Spinal cord (tissue), 10 donors: Measurements from ENCODE around the gene VPS37B. TPM values are rescaled to one million over a fixed set of nuclear protein-coding genes. Genes with fewer than 3 reads are reported as not detected.

Source experiments
- DNase-seq, 6 donors: peaks; one replicate each; pipeline versions ENCODE4 v3.0.0 to v3.0.0-alpha.2; 2013 to 2015; ENCODE audit warnings: low spot score in 6 of 6, low read depth in 4 of 6
- H3K27ac ChIP-seq: one replicate; pipeline ENCODE4 v1.5.1; 2013; ENCODE audit warnings: low read depth, low read length, control low read depth
- H3K27me3 ChIP-seq: one replicate; pipeline ENCODE4 v1.6.1; 2013; ENCODE audit warnings: low read length; ENCODE audit not compliant: control insufficient read depth, insufficient read depth
- H3K36me3 ChIP-seq: one replicate; pipeline ENCODE4 v1.6.1; 2013; ENCODE audit warnings: low read length; ENCODE audit not compliant: control insufficient read depth, insufficient read depth
- H3K4me1 ChIP-seq: one replicate; pipeline ENCODE4 v1.6.1; 2013; ENCODE audit warnings: low read length; ENCODE audit not compliant: control insufficient read depth, insufficient read depth
- H3K4me3 ChIP-seq: one replicate; pipeline ENCODE4 v1.5.1; 2013; ENCODE audit warnings: low read depth, low read length, control low read depth
- H3K9me3 ChIP-seq: one replicate; pipeline ENCODE4 v1.6.1; 2013; ENCODE audit warnings: low read length; ENCODE audit not compliant: control insufficient read depth, insufficient read depth
- WGBS: methylation state at CpG from one replicate; pipeline ENCODE4 v1.1.5; 2013; ENCODE audit warnings: missing lambda C conversion rate; ENCODE audit not compliant: insufficient coverage; 5-methylcytosine and 5-hydroxymethylcytosine counted together
- polyA plus RNA-seq, 2 donors: library from polyadenylated mRNA; unstranded; fragments of 120-200 nt; gene quantifications; one replicate each; pipeline ENCODE4 v1.2.1, GENCODE V29; 2013; ENCODE audit not compliant: insufficient read length in 2 of 2
- total RNA-seq, 2 donors: library from RNA; depleted of rRNA in 1 of 2; stranded (reverse); fragments of 120-200 nt in 1 of 2; fragments of >200 nt in 1 of 2; gene quantifications; one replicate each; pipeline versions ENCODE4 v1.2.3 to v1.2.4, GENCODE V29; 2013 to 2014
- donor health status: healthy.

Gene VPS37B
- total and polyA plus RNA-seq, 4 donors, result 13.7 to 43.2 (median 32.0) TPM

GRCh38 chr12:122820838-122821271 lies 75.1 kb downstream of the VPS37B start:
- Histone ChIP-seq H3K9me3 (no peaks in the 10 kb centered on the region), H3K27ac (no peak overlapping the region)

DNA sequence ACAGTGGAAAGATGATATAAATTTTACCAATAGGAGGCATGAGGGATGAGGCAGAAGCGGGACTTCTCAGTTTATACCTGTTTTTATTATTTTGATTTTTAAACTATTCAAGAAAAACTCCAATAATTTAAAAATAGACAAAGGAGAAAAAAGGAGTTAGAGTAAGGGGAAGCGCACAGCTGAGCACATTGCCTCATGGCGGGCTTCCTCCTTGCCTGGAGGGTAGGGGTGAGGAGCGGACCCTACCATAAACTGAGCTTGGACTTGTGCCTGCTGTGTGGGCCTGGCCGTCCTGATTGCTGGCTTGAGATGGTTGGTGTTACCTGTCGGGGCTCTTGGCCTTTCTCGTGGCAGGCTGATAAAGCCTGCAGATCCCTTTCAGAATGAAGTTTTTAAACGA lies 75.8 kb downstream of the VPS37B start:
- H3K36me3 ChIP-seq, result no peaks in the 10 kb centered on the region
- no peak overlapping the region for H3K27ac ChIP-seq
- H3K27me3 ChIP-seq, result no peaks in the 10 kb centered on the region
- H3K9me3 ChIP-seq, result no peaks in the 10 kb centered on the region
- H3K4me1 ChIP-seq, result peaks cover 8% of the 10 kb centered on the region
- no peak for DNase-seq
- H3K4me3 ChIP-seq, result no peak overlapping the region
- 92% methylated on average over 6 of the region's 8 CpGs for WGBS

More at GRCh38 chr12:122820838-122821271, 75.1 kb downstream of the VPS37B start:
- Histone ChIP-seq H3K4me3 (no peak overlapping the region), H3K36me3 (no peaks in the 10 kb centered on the region), H3K27me3 (no peaks in the 10 kb centered on the region), H3K4me1 (peaks cover 8% of the 10 kb centered on the region)
- DNase-seq, result no peak
- 57% methylated on average over 6 of the region's 7 CpGs for WGBS

DNA sequence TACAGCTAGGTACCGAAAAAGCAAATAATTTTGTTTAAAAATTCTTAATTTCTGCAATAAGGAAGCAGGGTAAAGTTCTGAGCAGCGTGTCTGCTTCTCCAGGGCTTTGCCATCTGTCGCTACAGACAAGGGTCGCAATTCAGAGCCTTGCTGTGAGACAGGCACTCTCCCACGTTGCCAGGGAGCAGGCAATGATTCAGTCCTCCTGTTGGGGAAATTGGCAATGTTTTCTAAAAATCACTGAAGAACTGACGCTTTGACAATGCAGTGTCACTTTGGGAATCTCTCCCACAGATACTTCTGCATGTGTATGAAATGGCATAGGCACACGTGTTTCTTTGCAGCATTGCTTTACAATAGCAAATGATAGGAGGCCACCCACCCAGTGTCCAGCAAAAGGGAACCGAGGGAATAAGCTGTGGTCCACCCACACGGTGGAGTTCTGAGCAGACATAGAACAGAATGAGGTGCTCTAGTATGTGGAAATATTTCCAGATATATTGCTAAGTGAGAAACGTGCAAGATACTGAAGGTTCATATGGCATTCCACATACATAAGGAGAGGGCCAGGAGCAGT lies 76.6 kb downstream of the VPS37B start:
- Histone ChIP-seq H3K36me3 (no peaks in the 10 kb centered on the region), H3K4me3 (no peak overlapping the region), H3K27ac (no peak overlapping the region), H3K4me1 (peaks cover 8% of the 10 kb centered on the region), H3K9me3 (no peaks in the 10 kb centered on the region), H3K27me3 (no peaks in the 10 kb centered on the region)
- 34% methylated on average over 6 of the region's 10 CpGs for WGBS
- DNase-seq, result peak in 2 of 6 donors; percentile 73 to 86

Other genes starting within 250 kb of the VPS37B start
- gene HCAR2, start 192.8 kb downstream of the VPS37B start, total RNA-seq, result 1 to 10 TPM in 1 of 2 donors, under 1 TPM in 1; 0.44 to 1.1 TPM
- under 1 TPM; 0.25 to 0.26 TPM for gene HCAR2, start 192.8 kb downstream of the VPS37B start, polyA plus RNA-seq
- 1 to 10 TPM in 1 of 2 donors, under 1 TPM in 1; 0.44 to 1.3 TPM for gene HCAR3, start 179.3 kb downstream of the VPS37B start, total RNA-seq
- not detected for gene HCAR3, start 179.3 kb downstream of the VPS37B start, polyA plus RNA-seq
- gene HCAR1, start 165.3 kb downstream of the VPS37B start, total RNA-seq, result 1 to 10 TPM; 1.7 to 8.0 TPM
- gene HCAR1, start 165.3 kb downstream of the VPS37B start, polyA plus RNA-seq, result 1 to 10 TPM in 1 of 2 donors, under 1 TPM in 1; 0.84 to 2.1 TPM
- 10 to 100 TPM; 44.2 to 50.2 TPM for gene DENR, start 143.3 kb downstream of the VPS37B start, total RNA-seq
- gene DENR, start 143.3 kb downstream of the VPS37B start, polyA plus RNA-seq, result 10 to 100 TPM; 68.2 to 72.5 TPM
- gene CCDC62, start 121.6 kb downstream of the VPS37B start, total RNA-seq, result 1 to 10 TPM; 2.0 to 3.1 TPM
- 1 to 10 TPM in 1 of 2 donors, under 1 TPM in 1; 0.98 to 1.3 TPM for gene CCDC62, start 121.6 kb downstream of the VPS37B start, polyA plus RNA-seq
- gene HIP1R, start 60.7 kb downstream of the VPS37B start, total RNA-seq, result 10 to 100 TPM; 37.5 to 43.0 TPM
- 10 to 100 TPM; 56.6 to 71.4 TPM for gene HIP1R, start 60.7 kb downstream of the VPS37B start, polyA plus RNA-seq
- 10 to 100 TPM; 12.5 to 15.7 TPM for gene ABCB9, start 70.3 kb upstream of the VPS37B start, total RNA-seq
- 10 to 100 TPM; 16.4 to 24.4 TPM for gene ABCB9, start 70.3 kb upstream of the VPS37B start, polyA plus RNA-seq
- gene OGFOD2, start 79.1 kb upstream of the VPS37B start, total RNA-seq, result 1 to 10 TPM; 6.5 to 7.8 TPM
- gene OGFOD2, start 79.1 kb upstream of the VPS37B start, polyA plus RNA-seq, result 10 to 100 TPM; 13.3 to 19.1 TPM
- 100 to 1,000 TPM in 1 of 2 donors, 10 to 100 TPM in 1; 44.3 to 207 TPM for gene ARL6IP4, start 84.6 kb upstream of the VPS37B start, total RNA-seq
- gene ARL6IP4, start 84.6 kb upstream of the VPS37B start, polyA plus RNA-seq, result 100 to 1,000 TPM; 125 to 149 TPM